T-helper 17 cell (primary cell): ENCODE data around the gene ULBP1. TPM values are rescaled to one million over a fixed set of nuclear protein-coding genes. Genes with fewer than 3 reads are reported as not detected.
"Not testable (repeated sequence)": the region's sequence is repeated elsewhere in the genome, so short reads cannot be mapped to it uniquely, and the experiment has no call there.

Experiments
- ATAC-seq: fragments of 150-1000 bp; cut with Tn5 transposase; 2 replicates; pipeline ENCODE4 v1.10.0; 2021; ENCODE audit warnings: mild to moderate bottlenecking, moderate library complexity
- DNase-seq, 3 donors: peaks; one replicate each; pipeline versions ENCODE4 v3.0.0 to v3.0.0-alpha.2; 2020 to 2021
- H3K9me3 ChIP-seq: one replicate; pipeline ENCODE4 v1.7.0; 2013; ENCODE audit warnings: low read length, mild to moderate bottlenecking; ENCODE audit not compliant: control insufficient read depth, poor library complexity, severe bottlenecking
- H3K27ac Mint-ChIP-seq: one replicate; pipeline ENCODE4 v1.8.0; 2022; ENCODE audit warnings: mild to moderate bottlenecking, moderate library complexity, mixed read lengths
- H3K27me3 Mint-ChIP-seq: one replicate; pipeline ENCODE4 v1.8.0; 2022; ENCODE audit warnings: mixed read lengths
- H3K36me3 Mint-ChIP-seq: one replicate; pipeline ENCODE4 v1.8.0; 2022; ENCODE audit warnings: low read depth, mixed read lengths
- H3K4me1 Mint-ChIP-seq: one replicate; pipeline ENCODE4 v1.8.0; 2022; ENCODE audit warnings: mild to moderate bottlenecking, mixed read lengths
- H3K4me3 Mint-ChIP-seq: one replicate; pipeline ENCODE4 v1.8.0; 2022; ENCODE audit warnings: mild to moderate bottlenecking, moderate library complexity, mixed read lengths
- total RNA-seq, 4 donors: library from RNA in 2 of 4; stranded (reverse) in 2 of 4; gene quantifications; one replicate each; pipeline ENCODE4 v1.2.3 and lab custom pipeline; 2022 to 2026

ULBP1 gene
- total RNA-seq, 2 donors from 2014 or later, result 0.20 TPM; not detected in 1

DNA sequence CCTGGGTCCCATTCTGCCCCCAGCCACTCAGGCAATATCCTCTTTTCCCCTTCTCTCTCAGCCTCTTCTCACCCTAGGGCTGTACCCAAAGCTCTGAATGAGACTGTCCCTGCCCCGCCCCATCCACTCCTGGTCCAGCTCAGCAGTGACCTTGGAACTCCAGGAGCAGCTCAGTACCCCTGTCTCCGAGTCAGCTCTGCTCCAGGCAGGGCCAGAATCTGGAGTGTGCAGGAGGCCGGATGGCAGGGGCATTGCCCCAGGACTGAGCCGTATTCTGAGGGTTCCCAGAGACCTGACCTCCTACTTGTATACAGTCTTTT lies 38.9 kb upstream of the ULBP1 start:
- Mint-ChIP-seq H3K27me3 (peaks cover 93% of the 10 kb centered on the region), H3K36me3 (peaks cover 13% of the 10 kb centered on the region), H3K4me1 (peaks cover 29% of the 10 kb centered on the region), H3K4me3 (no peak overlapping the region), H3K27ac (no peak overlapping the region)
- ATAC-seq (no peak), DNase-seq (no peak)
- no peaks in the 10 kb centered on the region for H3K9me3 ChIP-seq

DNA sequence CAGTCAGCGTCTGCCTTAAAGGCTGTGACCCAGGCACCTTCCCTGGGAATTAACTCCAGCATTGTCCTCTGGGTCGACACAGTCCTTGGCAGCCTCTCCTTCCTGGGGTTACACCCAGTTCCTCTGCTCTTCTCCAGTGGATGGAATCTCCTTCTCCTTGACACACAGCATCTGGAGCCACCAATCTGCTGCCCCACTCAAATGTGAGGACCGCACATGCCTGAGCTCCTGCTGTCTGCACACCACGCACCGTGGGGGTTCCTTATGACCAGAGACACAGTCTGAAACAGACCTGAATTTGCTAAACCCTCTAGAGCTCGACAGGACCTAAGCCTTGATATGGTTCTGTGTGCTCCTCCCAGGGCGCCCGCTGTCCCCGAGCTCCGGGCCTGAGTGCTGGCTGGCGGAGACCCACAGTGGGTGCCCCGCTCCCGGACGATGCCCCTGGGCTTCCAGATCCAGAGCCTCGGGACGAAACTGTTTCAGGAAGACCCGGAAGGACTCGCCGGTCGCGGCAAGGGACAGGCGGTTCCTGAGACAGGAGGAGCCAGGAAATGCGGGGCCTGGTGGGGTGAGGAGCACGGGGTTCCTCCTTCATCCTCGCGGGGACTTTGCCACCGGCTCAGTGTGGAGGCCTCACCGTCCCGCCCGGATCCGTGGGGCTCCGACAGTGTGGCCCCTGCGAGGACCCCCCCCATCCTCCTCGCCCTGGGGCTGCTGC lies 38.3 kb upstream of the ULBP1 start:
- DNase-seq, result no peak
- ATAC-seq, result no peak
- H3K27me3 Mint-ChIP-seq, result peaks cover 93% of the 10 kb centered on the region

GRCh38 chr6:149925974-149926777 lies 37.6 kb upstream of the ULBP1 start:
- Mint-ChIP-seq H3K36me3 (peaks cover 13% of the 10 kb centered on the region), H3K27ac (no peak overlapping the region), H3K4me3 (peak overlapping the region; percentile 19), H3K27me3 (peaks cover 93% of the 10 kb centered on the region), H3K4me1 (peaks cover 29% of the 10 kb centered on the region)
- DNase-seq (peak; percentile 52 to 70 (median 55)), ATAC-seq (peak; percentile 66)
- H3K9me3 ChIP-seq, result no peaks in the 10 kb centered on the region

More for the DNA sequence above, 38.3 kb upstream of the ULBP1 start:
- no peaks in the 10 kb centered on the region for H3K9me3 ChIP-seq
- Mint-ChIP-seq H3K4me3 (no peak overlapping the region), H3K36me3 (peaks cover 13% of the 10 kb centered on the region), H3K4me1 (peaks cover 29% of the 10 kb centered on the region), H3K27ac (no peak overlapping the region)

DNA sequence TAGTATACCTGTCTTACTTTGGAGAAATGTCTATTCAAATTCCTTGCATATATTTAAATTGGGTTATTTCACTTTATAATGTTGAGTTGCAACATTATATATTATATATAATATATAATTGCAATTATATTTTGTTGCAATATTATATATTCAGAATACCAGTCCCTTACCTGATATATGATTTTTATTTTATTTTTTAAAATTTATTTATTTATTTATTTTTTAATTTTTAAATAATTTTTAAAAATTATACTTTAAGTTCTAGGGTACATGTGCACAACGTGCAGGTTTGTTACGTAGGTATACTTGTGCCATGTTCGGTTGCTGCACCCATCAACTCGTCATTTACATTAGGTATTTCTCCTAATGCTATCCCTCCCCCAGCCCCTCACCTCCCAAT lies 36.7 kb upstream of the ULBP1 start:
- not testable (repeated sequence) for ATAC-seq, H3K27ac Mint-ChIP-seq, H3K4me3 Mint-ChIP-seq, DNase-seq, H3K9me3 ChIP-seq
- Mint-ChIP-seq H3K4me1 (peaks cover 27% of the 10 kb centered on the region), H3K36me3 (peaks cover 13% of the 10 kb centered on the region), H3K27me3 (peaks cover 93% of the 10 kb centered on the region)

GRCh38 chr6:149929422-149929821 lies 34.3 kb upstream of the ULBP1 start:
- no peak overlapping the region for H3K27ac Mint-ChIP-seq
- H3K9me3 ChIP-seq, result no peaks in the 10 kb centered on the region
- H3K4me1 Mint-ChIP-seq, result peaks cover 11% of the 10 kb centered on the region
- H3K27me3 Mint-ChIP-seq, result peaks cover 88% of the 10 kb centered on the region
- no peak overlapping the region for H3K4me3 Mint-ChIP-seq
- no peak for DNase-seq
- peaks cover 15% of the 10 kb centered on the region for H3K36me3 Mint-ChIP-seq
- ATAC-seq, result peak; percentile 29

DNA sequence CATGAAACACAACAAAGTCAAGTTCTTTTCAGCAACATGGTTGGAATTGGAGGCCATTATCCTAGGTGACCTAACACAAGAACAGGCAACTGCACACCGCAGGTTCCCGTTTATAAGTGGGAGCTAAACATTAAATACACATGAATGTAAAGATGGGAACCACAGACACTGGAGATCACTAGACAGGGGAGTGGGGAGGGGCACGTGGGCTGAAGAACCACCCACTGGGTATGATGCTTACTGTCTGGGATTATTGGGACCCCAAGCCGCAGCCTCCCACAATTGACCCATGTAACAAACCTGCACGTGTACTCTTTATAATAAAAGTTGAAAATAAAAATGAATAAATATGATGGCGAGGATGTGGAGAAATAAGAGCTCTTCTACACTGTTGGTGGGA lies 32.2 kb upstream of the ULBP1 start:
- no peak for DNase-seq
- no peaks in the 10 kb centered on the region for H3K9me3 ChIP-seq
- peaks cover 91% of the 10 kb centered on the region for H3K27me3 Mint-ChIP-seq
- H3K36me3 Mint-ChIP-seq, result peaks cover 15% of the 10 kb centered on the region
- H3K4me3 Mint-ChIP-seq, result no peak overlapping the region
- H3K4me1 Mint-ChIP-seq, result peaks cover 5% of the 10 kb centered on the region
- H3K27ac Mint-ChIP-seq, result no peak overlapping the region
- ATAC-seq, result no peak

DNA sequence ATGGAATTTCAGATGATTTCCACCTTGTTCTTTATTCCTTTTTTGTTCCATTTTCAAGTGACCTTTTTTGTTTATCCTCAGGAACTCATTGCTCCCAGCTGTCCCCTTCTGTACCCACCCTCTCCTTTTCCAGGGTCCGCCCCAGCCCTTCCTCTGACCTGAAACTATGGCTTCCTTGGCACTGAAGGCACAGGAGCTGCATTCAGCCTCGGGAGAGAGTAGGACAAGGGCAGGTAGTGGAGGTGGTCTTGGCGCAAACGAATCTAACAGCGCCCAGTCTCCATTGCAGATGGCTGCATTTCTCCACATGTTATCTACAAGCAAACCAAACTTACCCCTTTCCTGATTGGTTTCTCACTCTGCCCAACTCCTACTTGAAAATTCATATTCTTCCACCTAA lies 30.7 kb upstream of the ULBP1 start:
- no peak for DNase-seq
- ATAC-seq, result no peak
- peaks cover 15% of the 10 kb centered on the region for H3K36me3 Mint-ChIP-seq
- H3K27ac Mint-ChIP-seq, result no peak overlapping the region
- no peaks in the 10 kb centered on the region for H3K9me3 ChIP-seq
- H3K27me3 Mint-ChIP-seq, result peaks cover 95% of the 10 kb centered on the region
- H3K4me3 Mint-ChIP-seq, result no peak overlapping the region
- H3K4me1 Mint-ChIP-seq, result peaks cover 7% of the 10 kb centered on the region

- H3K9me3 ChIP-seq, result no peaks in the 10 kb centered on the region
- Mint-ChIP-seq H3K36me3 (peaks cover 13% of the 10 kb centered on the region), H3K27me3 (peaks cover 95% of the 10 kb centered on the region), H3K4me3 (no peak overlapping the region), H3K4me1 (peaks cover 10% of the 10 kb centered on the region), H3K27ac (no peak overlapping the region)
- DNase-seq (no peak), ATAC-seq (no peak)
Observed at GRCh38 chr6:149933461-149933860, 30.3 kb upstream of the ULBP1 start.

DNA sequence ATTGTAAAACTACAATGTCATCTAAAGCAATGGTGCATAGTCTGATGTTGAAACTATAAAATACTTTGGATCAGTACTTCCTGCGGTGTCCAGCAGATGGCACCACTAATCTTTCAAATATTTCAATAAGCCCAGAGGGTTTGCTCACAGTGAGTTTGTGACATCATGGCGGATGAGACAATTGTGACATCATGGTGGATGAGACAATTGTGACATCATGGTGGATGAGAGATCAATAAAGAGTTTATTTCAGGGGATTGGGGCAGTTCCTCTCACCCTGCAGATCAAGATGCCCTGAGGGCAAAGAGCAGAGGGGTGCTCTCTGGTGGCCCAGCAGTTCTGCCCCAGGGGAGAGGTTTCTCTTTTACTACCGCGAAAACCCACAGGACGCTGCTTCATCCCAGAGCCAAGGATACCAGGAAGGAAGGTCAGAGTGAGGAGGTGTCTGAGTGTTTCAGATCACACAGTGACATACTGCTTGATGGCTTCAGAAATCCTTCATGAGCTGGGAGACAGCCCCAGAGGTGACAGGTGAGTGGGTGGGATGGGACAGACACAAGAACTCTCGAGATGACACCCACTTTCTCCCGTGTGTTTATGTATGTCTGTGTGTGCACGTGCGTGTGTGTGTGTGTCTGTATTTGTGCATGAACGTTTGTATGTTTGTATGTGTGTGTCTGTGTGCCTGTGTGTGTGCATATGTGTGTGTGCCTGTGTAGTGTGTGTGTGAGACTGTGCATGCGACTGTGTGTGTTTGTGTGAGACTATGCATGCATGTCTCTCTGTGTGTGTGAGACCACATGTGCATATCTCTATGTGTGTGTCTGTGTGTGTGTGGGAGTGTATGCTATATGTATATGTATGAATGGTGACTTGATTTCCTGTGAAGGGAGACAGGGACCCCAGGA lies 29.2 kb upstream of the ULBP1 start:
- Mint-ChIP-seq H3K27me3 (peaks cover 95% of the 10 kb centered on the region), H3K36me3 (peaks cover 6% of the 10 kb centered on the region), H3K4me3 (peak overlapping the region; percentile 57), H3K4me1 (peaks cover 16% of the 10 kb centered on the region), H3K27ac (peak overlapping the region; percentile 27)
- ATAC-seq (peak; percentile 47), DNase-seq (peak; percentile 41 to 56 (median 46))
- H3K9me3 ChIP-seq, result no peaks in the 10 kb centered on the region

- no peaks in the 10 kb centered on the region for H3K9me3 ChIP-seq
- ATAC-seq (no peak), DNase-seq (no peak)
- Mint-ChIP-seq H3K27ac (no peak overlapping the region), H3K4me3 (no peak overlapping the region), H3K27me3 (peaks cover 95% of the 10 kb centered on the region), H3K4me1 (peaks cover 16% of the 10 kb centered on the region), H3K36me3 (peaks cover 4% of the 10 kb centered on the region)
Observed at GRCh38 chr6:149935246-149935645, 28.5 kb upstream of the ULBP1 start.

GRCh38 chr6:149935668-149936067 lies 28.1 kb upstream of the ULBP1 start:
- H3K9me3 ChIP-seq, result no peaks in the 10 kb centered on the region
- Mint-ChIP-seq H3K27me3 (peaks cover 94% of the 10 kb centered on the region), H3K4me1 (peaks cover 16% of the 10 kb centered on the region), H3K36me3 (peaks cover 4% of the 10 kb centered on the region), H3K27ac (no peak overlapping the region), H3K4me3 (no peak overlapping the region)
- no peak for DNase-seq
- no peak for ATAC-seq

GRCh38 chr6:149936743-149937142 lies 27.0 kb upstream of the ULBP1 start:
- peaks cover 4% of the 10 kb centered on the region for H3K36me3 Mint-ChIP-seq
- H3K27ac Mint-ChIP-seq, result no peak overlapping the region
- H3K27me3 Mint-ChIP-seq, result peaks cover 83% of the 10 kb centered on the region
- ATAC-seq (no peak), DNase-seq (no peak)
- H3K4me3 Mint-ChIP-seq, result no peak overlapping the region
- H3K4me1 Mint-ChIP-seq, result peaks cover 19% of the 10 kb centered on the region
- no peaks in the 10 kb centered on the region for H3K9me3 ChIP-seq

- Mint-ChIP-seq H3K27me3 (peaks cover 75% of the 10 kb centered on the region), H3K4me1 (peaks cover 24% of the 10 kb centered on the region), H3K27ac (peak overlapping the region; percentile 99), H3K4me3 (peak overlapping the region; percentile 86)
- not testable (repeated sequence) for DNase-seq, H3K36me3 Mint-ChIP-seq, ATAC-seq, H3K9me3 ChIP-seq
Observed at GRCh38 chr6:149938013-149938570, 25.7 kb upstream of the ULBP1 start.
